Measurements from ENCODE around the gene PDE1A.

DNA sequence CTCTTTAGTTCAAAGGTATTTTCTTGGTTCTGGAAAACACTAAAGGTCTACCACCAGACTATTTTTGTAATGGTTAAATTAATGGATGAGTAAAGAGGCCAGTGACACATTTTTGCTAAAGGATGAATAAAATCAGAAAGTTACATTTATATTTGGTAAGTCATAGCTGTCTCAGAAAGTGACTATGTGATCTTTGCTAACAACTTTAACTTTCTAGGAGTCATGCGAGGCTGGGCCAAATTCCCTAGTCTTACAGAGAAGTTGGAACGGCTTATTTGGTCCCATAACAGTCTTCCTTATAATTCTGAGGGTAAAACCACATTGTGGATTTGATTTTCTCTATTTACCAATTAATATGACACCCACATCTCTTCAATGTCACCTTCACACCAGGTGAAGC is 198.1 kb downstream of the PDE1A start:
- TF ChIP-seq, protein P1, sequence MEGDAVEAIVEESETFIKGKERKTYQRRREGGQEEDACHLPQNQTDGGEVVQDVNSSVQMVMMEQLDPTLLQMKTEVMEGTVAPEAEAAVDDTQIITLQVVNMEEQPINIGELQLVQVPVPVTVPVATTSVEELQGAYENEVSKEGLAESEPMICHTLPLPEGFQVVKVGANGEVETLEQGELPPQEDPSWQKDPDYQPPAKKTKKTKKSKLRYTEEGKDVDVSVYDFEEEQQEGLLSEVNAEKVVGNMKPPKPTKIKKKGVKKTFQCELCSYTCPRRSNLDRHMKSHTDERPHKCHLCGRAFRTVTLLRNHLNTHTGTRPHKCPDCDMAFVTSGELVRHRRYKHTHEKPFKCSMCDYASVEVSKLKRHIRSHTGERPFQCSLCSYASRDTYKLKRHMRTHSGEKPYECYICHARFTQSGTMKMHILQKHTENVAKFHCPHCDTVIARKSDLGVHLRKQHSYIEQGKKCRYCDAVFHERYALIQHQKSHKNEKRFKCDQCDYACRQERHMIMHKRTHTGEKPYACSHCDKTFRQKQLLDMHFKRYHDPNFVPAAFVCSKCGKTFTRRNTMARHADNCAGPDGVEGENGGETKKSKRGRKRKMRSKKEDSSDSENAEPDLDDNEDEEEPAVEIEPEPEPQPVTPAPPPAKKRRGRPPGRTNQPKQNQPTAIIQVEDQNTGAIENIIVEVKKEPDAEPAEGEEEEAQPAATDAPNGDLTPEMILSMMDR (IDR thresholded peaks at IDR 0.05 in 4 of 5, conservative IDR thresholded peaks at IDR 0.05 in 1 of 5), result no peak
- no peak for TF ChIP-seq POLR2A (IDR thresholded peaks at IDR 0.05)
